Esophagus mucosa (tissue), 1 donor: ENCODE results near the gene FRS3. TPM values are rescaled to one million over a fixed set of nuclear protein-coding genes. Genes with fewer than 3 reads are reported as not detected.

Source experiments
- ATAC-seq: fragments of 200-7000 bp; cut with Tn5 transposase; one replicate; pipeline ENCODE4 v1.9.1; 2020
- total RNA-seq: library from RNA; stranded (reverse); gene quantifications from one replicate; pipeline ENCODE4 v1.2.4, GENCODE V29; 2023
- donor health status: DM: yes; HTN: yes; CAD: no.

FRS3 gene
- total RNA-seq, 1 donor from 2014 or later, result 2.2 TPM

DNA sequence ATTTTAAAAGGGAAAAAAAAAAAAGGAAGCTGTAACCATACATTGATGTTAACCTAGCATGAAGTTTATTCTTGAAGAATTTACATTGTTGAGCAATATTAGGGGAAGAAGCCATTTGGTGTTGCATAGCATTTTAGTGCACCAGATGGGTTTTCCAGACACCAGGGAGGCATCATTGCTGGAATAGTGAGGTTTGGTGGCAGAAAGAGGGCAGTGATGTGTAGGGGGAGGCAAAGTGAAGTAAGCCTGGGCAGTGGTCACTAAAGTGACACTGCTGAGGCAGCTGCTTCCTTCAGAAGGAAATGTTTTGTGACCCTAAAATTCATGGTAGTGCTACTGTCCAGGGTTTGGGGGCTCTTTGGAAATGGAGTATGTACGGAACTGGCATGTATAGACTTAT, 10.3 kb upstream of the FRS3 start:
- no peak for ATAC-seq

DNA sequence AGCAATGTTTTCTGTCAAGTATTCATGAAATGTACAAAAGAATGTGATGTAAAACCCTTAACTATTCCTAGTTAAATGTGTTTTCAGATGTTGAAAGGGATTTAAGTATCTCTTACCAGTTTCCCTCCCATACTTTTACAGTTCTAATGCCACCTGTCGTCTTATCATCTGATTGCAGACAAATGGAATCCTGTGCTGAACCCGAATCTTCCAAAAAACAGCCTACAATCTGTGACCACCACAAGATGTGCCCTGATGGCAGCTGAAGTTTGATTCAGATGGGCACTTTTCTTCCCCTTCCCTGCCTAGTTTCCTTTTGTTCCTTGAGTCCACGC, 9.7 kb upstream of the FRS3 start:
- no peak for ATAC-seq

DNA sequence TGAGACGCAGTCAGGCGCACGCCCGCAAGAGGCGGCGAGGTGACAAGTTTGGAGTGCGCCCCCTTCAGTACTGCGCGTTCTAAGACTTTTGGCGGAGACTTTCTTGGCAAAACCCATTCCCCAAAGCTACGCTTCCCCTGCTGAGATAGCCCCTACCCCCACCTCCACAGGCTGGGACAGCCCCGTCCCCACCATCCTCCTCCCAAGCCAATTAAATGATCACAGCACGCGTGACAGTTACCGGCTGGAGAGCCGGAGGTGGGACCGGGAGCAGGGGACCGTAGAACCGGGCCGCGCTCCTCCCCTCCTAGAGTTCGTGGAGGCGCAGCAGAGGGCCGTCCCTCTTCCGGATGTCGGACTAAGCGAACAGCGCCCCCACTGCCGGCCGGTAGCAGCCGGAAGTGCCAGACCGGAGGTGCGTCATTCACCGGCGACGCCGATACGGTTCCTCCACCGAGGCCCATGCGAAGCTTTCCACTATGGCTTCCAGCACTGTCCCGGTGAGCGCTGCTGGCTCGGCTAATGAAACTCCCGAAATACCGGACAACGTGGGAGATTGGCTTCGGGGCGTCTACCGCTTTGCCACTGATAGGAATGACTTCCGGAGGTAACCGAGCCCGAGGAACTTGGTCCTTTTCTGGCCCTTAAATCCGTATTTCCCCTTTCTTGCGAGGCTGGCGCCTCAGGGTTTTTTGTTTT, 7.7 kb upstream of the FRS3 start, which contains the start of gene TOMM6:
TSS of gene TOMM6 (plus strand) at position 476 of the 699 bp plus-strand sequence. CDS start at position 480, 4 bp downstream.
- ATAC-seq, result peak; percentile 87

DNA sequence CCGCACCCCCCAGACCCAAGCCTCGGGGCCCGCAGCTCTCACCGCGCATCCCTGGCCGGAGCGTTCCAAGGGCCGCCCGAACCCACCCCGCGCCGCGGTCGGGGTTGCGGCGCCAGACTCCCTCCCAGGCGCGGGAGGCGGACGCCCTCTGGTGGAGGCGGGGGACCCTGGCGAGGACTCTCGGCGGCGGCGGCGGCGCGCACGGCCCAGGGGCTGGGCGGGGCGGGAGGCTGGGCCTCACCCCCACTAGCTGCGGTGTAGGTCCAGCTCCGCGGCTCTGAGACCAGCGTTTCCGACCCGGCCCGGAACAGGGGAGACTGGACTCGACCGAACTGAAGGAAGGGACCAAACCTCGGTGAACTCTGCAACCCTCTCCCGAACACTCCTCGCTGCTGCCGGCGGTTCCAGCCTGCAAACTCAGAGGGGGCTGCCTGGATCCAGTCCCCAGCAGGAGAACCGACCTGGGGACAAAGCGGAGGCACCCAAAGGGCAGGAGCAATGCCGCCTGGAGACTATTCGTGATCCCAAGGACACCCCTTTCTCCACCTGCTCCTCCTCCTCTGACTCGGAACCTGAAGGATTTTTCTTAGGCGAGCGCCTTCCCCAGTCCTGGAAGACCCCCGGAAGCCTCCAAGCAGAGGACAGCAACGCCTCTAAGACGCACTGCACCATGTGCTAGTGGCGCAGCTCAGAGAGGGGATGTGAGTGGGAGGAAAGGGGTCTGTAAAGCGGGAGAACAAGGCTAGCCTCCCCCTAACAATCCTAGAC, 6.9 kb upstream of the FRS3 start:
- ATAC-seq, result peak; percentile 87

DNA sequence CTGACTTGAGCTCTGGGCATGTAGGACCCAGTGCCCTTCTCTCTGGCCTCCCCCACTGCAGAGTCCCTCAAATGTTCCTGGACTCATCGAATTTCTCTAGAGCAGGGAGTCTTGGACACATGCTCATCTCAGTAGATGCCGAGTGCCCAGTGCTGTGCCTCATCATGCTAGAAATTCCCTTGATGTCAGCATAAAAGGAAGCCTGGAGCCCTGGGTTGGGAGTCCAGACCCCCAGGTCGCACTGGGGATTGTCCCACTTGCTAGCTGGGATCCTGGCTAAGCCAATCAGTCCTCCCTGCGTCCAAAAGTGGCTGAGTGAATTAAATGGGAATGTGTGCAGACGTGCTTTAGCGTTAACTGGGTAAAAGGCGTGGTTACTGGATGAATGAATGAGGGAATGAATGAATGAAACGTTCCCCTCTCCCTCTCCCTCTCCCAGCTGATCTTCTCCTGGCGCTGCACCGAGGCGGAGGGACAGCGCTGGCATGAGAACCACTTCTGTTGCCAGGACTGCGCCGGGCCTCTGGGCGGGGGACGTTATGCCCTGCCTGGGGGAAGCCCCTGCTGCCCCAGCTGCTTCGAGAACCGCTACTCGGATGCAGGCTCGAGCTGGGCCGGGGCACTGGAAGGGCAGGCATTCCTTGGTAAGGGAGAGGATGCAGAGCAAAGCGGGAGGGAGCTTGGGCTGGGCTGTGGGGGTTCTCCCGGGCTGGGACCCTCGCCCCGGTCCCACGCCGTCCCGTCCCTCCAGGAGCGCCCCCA, 6.2 kb upstream of the FRS3 start:
- peak; percentile 1 for ATAC-seq

DNA sequence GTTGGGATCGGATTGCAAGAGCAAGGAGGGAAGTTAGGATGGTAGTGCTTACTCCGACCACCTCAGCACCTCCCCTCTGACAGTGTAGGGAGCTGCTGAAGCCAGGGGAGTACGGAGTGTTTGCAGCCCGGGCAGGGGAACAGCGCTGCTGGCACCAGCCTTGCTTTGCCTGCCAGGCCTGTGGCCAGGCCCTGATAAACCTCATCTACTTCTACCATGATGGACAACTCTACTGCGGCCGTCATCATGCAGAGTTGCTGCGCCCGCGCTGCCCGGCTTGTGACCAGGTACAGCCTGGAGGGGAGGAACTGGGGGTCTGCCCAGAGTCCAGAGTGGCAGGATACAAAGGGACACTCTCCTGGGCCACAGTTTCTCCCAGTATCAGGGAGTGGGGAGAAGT, 5.6 kb upstream of the FRS3 start:
- ATAC-seq, result no peak

DNA sequence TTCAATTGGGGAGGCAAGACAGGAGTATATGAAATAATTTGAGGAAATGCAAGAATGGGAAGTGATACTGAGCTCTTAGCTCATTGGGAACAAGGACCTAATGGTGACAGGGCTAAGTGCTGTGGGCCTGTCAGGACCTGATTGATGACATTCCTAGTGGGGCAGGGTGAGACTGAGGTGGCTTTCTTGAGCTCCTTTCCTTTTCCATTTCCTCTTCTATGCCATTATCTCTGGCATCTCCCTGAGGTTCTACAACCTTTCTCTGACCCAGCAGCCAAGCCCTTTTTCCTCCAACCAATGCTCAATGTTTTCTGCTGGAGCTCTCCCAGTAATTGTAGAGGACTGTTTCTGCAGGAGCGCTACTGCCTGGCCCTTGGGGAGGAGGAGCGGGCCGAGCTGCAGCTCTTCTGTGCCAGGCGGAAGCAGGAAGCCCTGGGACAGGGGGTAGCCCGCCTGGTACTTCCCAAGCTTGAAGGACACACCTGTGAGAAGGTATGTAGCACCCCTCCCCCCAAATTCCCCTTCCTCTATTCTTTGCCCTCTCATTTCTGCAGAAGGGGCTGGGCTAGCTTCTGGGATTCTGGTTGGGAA, 5.0 kb upstream of the FRS3 start:
- peak; percentile 22 for ATAC-seq

DNA sequence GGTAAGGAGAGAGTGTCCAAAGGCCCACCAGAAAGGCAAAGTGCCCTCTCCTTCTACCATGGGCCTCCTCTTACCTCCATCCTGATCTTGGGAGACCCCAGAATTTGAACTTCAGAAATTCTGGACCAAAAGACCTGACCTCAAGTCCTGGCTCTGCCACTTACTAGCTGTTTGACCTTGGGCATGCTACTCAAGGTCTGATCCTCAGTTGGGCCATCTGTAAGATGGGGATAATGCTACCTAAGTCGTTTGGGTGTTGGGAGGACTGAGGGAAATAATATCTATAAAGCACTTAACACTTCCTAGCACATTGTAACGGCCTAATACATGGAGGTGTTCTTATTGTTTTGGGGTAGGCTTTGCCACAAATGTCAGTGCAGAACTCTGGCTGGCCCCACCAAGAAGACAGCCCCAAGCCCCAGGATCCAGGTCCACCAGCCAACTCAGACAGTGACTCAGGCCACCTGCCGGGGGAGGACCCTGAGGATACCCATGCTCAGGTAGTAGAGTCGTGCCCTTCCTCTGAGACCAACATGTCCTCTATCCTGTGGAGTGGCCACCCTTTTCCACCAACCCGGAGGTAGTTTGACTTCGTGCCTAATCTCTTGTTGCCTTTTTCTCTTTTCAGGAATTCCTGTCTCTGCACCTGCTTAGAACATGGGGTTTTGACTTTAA, 3.5 kb upstream of the FRS3 start:
- ATAC-seq, result no peak

DNA sequence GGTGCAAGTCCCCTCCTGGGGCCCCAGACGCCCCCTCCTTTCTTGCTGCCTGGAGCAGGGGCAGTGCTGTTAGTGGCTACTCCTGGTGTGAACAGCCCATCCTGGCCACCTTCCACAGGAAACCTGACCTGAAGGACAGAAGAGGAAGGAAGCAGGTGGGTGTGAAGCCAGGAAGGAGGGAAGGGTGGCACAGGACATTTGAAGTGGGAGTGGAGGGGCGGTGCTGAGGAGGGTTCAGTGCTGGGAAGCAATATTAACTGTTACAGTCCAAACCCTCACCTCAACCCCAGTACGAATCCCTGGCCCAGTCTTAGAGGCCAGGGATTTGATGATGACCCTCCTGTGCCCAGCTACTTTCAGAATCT, 1.6 kb upstream of the FRS3 start:
- ATAC-seq, result no peak

DNA sequence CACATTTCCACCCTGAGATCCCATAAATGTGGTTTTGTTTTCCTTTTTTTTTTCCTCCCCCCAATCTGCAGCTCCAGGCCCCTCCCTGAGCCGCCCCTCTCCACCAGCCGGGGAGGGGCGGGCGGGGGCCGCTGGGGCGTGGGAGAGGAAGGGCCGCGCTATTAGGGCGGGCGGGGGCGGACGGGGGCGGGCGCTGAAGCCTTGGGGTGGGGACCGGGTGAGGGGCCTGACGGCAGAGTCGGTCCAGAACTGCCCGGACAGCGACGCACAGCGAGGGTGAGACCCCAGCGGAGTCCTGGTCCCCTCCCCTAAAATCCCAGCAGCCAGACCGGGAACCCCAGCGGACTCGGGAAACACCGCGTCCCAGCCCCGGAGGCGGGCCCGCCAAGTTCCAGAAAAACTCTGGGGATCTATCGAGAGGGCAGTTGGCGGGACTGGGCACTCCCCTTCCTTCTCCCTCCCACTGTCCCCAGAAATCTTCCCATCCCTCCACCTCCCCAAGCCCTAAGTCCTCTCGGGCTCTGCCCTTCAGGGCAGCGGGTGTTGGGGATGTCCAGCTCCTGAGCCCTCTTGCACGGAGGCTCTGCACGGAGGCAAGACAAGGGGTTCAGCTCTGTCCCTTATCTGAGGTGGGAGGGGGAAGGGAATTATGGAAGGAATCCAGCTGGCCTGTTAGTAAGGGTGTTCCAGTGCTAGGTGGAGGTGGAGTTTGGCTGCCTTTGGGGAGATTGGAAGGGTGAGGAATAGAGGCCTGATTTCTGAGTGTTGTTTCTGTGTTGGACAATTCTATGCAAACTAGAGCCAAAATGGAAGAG, 1.1 kb upstream of the FRS3 start, which contains the start of gene PRICKLE4:
TSS of gene PRICKLE4 (plus strand) at position 232 of the 815 bp plus-strand sequence. CDS start 2,692 bp downstream, outside the sequence.
- ATAC-seq, result peak; percentile 12

DNA sequence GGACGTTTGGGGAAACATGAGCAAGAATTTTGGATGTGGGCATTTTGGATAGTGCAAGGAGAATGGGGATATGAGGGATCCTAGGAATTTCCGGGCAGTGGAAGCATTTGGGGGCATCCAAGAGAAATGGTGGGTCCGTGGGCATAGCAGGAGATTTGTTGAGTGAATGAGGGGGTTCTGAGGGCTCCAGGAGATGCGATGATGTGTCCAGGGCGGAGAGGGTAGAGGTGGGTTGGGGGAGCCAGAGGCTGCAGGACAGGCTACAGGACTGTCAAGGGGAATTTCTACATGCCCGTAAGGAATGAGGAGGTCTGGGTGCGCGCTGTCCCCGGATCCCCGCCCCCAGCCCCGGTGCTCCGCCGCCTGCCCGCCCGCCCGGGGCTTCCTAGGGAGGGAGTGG, 364 bp downstream of the FRS3 start:
- ATAC-seq, result no peak

DNA sequence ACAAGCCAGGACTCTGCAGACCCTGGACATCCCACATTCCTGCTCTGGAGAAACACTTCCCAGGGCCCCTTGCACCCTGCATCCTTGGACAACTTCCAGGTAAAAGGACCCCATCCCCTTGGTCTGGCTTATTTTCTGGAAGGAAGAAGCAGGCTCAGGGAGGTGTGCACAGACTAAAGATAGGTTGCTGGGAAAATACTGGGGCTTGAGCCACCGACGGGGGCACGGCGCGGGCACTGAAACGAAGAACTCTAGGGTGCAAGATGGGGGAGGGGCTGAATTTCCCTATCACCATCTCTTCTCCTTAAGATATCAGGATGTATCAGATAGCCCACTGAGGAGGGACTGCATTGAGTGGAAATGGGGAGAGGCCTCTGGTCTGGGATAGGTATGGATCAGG, 805 bp downstream of the FRS3 start:
- no peak for ATAC-seq

DNA sequence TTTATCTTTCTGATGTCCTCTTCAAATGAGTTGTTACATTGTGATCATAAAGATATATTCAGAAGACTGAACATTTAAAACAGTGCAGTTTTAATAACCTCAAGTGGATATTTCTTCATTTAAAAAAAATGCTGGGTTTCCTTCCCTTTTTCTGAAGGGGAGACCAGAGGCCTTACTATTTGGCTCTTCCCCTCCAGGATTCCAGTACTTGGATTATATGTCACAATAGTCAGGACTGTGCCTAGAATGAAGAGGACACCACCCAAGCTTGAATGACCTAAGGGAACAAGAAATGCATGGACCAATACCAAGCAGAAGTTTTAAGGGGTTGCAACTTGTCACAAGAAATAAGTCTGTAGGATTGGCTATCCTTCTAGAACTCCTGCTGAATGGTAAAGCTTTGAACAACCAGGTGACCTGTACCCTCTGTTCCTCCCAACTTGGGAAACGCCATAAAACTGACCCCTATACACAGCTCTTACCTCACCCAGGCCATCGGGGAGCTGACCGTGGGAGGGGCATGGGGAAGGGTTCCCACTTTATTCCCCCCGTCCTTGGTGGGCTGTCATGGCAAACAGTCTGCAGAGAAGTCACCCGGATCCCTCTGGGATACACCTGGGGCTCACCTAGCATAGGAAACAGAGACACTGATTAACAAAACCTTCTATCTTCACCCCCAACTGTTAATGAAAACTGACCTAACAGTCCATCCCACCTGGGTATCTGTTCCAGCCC, 2.0 kb downstream of the FRS3 start:
- ATAC-seq, result no peak

DNA sequence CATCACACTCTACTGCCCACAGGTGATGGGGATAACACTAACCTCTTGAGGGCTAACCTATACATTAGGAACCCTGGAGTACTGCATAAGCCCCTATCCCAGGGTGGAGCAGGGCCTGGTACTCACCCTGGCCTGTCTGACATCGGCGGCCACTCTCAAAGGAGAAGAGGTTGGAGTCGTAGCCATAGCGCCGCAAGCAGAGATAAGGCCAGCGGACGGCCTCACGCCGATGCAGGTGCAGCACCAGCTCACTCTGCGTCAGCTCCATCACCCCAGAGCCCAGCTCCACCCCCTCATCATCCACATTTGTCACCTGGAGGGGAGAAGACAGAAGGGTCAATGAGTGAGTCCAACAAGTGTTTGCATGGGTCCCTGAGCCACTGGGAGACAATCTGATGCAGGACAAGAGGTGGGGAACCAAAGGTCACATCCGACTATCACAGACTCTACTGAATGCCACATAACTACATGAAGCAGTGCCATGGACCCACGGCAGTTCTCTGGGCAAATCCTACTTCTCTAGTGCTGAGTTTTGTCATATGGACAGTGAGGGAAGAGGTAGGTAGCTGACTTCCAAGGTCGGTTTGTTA, 4.3 kb downstream of the FRS3 start:
- ATAC-seq, result no peak

DNA sequence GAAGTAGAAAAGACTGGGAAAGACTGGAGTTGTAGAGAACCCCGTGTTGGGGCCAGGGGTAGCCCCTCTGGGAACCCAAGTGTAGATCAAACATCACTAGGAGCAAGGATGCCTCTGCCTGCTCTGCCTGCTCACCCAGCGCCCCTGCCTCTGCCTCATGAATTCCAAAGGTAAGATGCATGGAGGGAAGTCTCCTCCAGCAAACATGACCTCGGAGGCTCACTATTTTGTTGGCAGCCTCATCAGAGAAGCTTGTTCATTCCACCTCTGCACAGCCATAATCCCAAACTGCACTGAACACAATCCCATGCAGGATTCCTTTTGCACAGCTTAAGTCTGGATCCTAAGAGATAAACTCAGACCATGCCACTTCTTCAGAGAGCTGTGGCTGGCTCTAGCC, 4.9 kb downstream of the FRS3 start:
- ATAC-seq, result no peak

DNA sequence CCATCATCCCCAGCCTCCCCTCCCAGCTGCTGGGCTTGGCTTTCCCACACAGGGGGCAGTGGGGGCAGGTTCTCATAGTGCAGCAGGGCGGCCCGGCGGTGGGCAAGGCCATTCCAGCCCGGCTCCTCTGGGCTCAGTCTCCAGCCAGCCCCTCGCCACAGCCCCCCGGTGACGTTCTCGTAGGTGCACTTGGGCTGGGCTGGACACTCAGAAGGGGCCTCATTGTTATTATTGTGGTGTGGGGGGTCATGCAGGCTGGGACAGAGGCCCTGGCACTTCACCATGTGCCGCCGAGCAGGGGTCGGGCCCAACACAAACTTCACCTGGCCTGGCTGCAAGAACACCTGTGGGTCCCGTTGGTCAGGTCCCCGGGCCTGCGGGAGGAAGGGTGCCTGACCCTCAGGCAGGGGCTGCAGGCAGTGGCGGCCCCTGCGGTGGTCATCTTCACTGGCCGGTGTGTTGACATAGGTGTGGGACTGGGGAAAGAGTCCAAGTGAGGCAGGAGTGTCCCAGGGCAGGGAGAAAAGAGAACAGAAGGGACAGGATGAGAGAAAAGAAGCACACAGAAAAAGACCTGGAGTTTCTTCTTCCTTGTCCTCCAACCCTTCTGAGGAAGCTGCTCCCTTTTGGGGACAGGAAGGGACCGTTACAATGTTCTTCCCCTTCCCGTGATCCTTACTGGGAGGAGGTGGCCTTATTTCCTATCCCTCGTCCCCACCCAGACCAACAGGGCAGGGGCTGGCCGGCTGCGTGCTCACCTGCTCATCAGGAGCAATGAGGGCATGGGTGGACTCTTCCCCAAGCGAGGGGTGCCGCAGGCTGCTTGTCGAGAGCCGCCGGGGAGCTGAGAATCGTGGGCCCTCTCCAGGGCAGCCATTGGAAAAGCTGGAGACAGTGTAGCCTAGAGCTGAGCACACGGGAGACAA, 8.4 kb downstream of the FRS3 start:
- ATAC-seq, result no peak

DNA sequence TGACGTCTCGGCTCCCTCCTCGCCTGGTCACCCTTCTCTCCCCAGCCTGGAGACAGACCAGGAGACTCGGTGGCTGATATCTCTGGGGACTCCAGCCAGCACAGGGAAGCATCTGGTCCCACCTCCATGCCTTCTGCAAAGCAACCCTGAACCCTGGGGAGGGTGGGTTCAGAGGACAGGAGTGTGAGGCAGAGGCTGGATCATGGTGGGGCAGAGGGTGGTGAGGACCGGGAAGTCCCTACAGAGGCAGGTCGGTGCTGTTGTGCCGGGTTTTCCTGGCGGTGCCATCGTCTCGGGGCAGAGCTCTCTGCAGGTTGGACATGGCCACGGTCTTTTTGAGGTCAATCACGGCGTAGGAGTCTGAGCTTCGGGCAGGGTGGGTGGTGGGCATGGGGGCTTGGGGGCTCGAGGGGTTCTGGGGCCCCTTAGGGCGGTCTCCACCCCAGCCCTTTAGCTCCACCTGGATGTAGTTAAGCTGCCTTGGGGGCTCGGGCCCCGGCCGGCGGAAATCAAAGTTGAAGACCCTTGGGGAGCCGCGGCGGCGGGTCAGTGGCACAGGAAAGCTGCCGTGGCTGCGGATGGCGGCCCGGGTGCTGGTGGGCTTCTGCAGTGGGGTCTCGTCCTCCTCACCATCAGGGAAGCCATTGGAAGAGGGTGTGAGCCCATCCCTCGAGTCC, 9.2 kb downstream of the FRS3 start:
- no peak for ATAC-seq

DNA sequence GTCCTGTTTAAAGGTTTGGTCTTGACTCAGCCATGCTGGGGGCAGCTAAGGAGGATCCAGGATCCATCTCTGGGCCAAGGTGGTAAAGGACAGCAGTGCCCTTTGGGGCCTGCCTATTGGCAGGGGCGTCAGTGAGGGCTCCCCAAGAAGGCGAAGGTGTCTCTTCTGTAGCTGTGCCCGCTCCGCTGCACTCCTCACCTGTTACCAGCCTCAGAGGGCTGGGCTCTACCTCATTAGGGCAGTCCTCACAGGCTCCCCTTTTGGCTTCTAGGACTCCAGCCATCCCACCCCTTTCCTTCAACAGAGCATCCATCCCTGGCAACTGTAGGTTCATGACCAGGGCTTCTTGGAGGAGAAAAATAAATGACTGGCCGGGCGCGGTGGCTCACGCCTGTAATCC, 10.3 kb downstream of the FRS3 start:
- no peak for ATAC-seq
